ENCODE data around the gene HIPK1. TPM values are rescaled to one million over a fixed set of nuclear protein-coding genes. Genes with fewer than 3 reads are reported as not detected.

The HIPK1 gene
- total and polyA plus RNA-seq, 8 donors, result 6.8 to 42.1 (median 28.9) TPM

DNA sequence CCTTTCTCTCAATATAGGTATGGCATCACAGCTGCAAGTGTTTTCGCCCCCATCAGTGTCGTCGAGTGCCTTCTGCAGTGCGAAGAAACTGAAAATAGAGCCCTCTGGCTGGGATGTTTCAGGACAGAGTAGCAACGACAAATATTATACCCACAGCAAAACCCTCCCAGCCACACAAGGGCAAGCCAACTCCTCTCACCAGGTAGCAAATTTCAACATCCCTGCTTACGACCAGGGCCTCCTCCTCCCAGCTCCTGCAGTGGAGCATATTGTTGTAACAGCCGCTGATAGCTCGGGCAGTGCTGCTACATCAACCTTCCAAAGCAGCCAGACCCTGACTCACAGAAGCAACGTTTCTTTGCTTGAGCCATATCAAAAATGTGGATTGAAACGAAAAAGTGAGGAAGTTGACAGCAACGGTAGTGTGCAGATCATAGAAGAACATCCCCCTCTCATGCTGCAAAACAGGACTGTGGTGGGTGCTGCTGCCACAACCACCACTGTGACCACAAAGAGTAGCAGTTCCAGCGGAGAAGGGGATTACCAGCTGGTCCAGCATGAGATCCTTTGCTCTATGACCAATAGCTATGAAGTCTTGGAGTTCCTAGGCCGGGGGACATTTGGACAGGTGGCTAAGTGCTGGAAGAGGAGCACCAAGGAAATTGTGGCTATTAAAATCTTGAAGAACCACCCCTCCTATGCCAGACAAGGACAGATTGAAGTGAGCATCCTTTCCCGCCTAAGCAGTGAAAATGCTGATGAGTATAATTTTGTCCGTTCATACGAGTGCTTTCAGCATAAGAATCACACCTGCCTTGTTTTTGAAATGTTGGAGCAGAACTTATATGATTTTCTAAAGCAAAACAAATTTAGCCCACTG, 11.5 kb downstream of the HIPK1 start:
- H3K27me3 ChIP-seq, result no peaks in the 10 kb centered on the region
- no peak overlapping the region for H3K27ac ChIP-seq
- no peak for DNase-seq
- H3K4me1 ChIP-seq, result peaks cover 0 to 8% (median 3%) of the 10 kb centered on the region in 3 donors
- 81 to 88% methylated on average over 16 of the region's 16 CpGs for WGBS, 2 donors
- ATAC-seq, result no peak
- H3K36me3 ChIP-seq, result peaks cover 0 to 3% (median 0%) of the 10 kb centered on the region in 3 donors
- TF ChIP-seq, protein P1, sequence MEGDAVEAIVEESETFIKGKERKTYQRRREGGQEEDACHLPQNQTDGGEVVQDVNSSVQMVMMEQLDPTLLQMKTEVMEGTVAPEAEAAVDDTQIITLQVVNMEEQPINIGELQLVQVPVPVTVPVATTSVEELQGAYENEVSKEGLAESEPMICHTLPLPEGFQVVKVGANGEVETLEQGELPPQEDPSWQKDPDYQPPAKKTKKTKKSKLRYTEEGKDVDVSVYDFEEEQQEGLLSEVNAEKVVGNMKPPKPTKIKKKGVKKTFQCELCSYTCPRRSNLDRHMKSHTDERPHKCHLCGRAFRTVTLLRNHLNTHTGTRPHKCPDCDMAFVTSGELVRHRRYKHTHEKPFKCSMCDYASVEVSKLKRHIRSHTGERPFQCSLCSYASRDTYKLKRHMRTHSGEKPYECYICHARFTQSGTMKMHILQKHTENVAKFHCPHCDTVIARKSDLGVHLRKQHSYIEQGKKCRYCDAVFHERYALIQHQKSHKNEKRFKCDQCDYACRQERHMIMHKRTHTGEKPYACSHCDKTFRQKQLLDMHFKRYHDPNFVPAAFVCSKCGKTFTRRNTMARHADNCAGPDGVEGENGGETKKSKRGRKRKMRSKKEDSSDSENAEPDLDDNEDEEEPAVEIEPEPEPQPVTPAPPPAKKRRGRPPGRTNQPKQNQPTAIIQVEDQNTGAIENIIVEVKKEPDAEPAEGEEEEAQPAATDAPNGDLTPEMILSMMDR (IDR thresholded peaks at IDR 0.05), result no peak
- intact Hi-C loops (cut with DNase I), result no loop called here
- no peak overlapping the region for H3K4me3 ChIP-seq
- no peak for FAIRE-seq
- H3K9me3 ChIP-seq, result no peaks in the 10 kb centered on the region

DNA sequence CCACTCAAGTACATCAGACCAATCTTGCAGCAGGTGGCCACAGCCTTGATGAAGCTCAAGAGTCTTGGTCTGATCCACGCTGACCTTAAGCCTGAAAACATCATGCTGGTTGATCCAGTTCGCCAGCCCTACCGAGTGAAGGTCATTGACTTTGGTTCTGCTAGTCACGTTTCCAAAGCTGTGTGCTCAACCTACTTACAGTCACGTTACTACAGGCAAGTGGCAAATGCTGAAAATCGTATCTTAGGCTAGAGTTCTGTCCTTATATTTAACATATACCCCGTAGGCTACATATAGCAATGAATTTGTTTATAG, 12.1 kb downstream of the HIPK1 start:
- Histone ChIP-seq H3K27me3 (no peaks in the 10 kb centered on the region), H3K27ac (no peak overlapping the region), H3K4me3 (no peak overlapping the region), H3K9me3 (no peaks in the 10 kb centered on the region), H3K36me3 (peaks cover 0 to 3% (median 0%) of the 10 kb centered on the region in 3 donors), H3K4me1 (peaks cover 3 to 9% (median 8%) of the 10 kb centered on the region in 3 donors)
- TF ChIP-seq, protein P1 (IDR thresholded peaks at IDR 0.05), result no peak
- WGBS, 2 donors, result 49 to 56% methylated on average over 7 of the region's 7 CpGs
- intact Hi-C loops (cut with DNase I), result no loop called here
- no peak for FAIRE-seq
- DNase-seq, result no peak
- ATAC-seq, result peak in 1 of 4 donors; percentile 28

DNA sequence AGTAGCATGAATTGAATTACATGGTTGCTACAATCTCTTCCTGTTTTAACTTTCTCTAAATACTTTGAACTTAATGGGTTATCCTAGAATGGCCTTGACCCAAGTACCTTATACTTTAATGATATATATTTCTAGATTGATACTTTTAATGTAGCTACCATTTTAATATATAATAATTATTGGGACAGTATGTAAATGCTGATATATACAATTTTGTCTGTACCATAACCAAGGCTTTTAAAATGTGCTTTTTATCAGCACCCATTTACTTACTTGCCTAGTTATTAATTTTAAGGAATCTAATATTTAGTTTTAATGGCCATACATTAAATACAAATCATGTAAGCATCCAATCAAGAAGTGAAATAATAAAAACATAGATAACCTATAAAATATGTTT, 13.4 kb downstream of the HIPK1 start:
- Histone ChIP-seq H3K36me3 (peaks cover 0 to 3% (median 0%) of the 10 kb centered on the region in 3 donors), H3K4me3 (no peak overlapping the region), H3K27me3 (no peaks in the 10 kb centered on the region), H3K27ac (no peak overlapping the region), H3K4me1 (peaks cover 13 to 22% (median 20%) of the 10 kb centered on the region in 3 donors), H3K9me3 (no peaks in the 10 kb centered on the region)
- FAIRE-seq (no peak), DNase-seq (no peak), ATAC-seq (no peak)
- TF ChIP-seq, protein P1 (IDR thresholded peaks at IDR 0.05), result no peak
- intact Hi-C loops (cut with DNase I), result no loop called here

DNA sequence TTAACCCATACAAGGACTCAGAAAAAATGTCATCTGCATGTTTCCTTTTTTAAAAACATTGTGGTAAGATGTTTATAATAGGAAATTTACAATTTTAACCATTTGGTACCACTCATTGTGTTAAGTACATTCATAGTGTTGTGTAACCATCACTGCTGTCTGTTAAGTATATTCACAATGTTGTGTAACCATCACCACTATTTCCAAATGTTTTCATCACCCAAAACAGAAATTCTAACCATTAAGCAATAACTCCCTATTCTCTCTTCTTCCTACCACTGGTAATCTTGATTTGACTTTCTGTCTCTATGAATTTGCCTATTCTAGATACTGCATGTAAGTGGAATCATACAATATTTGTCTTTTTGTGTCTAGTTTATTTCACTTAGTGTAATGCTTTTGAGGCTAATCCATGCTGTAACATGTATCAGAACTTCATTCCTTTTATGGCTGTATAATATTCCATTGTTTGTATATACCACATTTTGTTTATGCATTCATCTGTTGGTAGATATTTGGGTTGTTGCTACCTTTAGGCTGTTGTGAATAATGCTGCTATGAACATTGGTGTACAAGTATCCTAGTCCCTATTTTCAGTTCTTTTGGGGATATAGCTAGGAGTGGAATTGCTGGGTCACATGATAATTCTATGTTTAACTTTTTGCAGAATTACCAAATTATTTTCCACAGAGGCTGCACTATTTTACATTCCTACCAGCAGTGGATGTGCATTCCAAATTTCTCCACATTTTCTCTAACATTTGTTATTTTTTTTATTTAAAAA, 14.1 kb downstream of the HIPK1 start:
- no peak overlapping the region for H3K27ac ChIP-seq
- FAIRE-seq (no peak), ATAC-seq (no peak), DNase-seq (no peak)
- H3K36me3 ChIP-seq, result peaks cover 0 to 3% (median 0%) of the 10 kb centered on the region in 3 donors
- H3K4me1 ChIP-seq, result peaks cover 20 to 29% (median 27%) of the 10 kb centered on the region in 3 donors
- intact Hi-C loops (cut with DNase I), result no loop called here
- no peaks in the 10 kb centered on the region for H3K9me3 ChIP-seq
- TF ChIP-seq, protein P1 (IDR thresholded peaks at IDR 0.05), result no peak
- no peaks in the 10 kb centered on the region for H3K27me3 ChIP-seq
- H3K4me3 ChIP-seq, result no peak overlapping the region

All from pancreas (tissue), 10 donors.